Gastroesophageal sphincter (tissue), 3 donors: ENCODE results near the gene RASSF5.

Experiments used
- EP300 ChIP-seq: sonication (generic); formaldehyde crosslinking; IDR thresholded peaks from one replicate; pipeline ENCODE4 v1.6.1; 2017; ENCODE audit warnings: antibody characterized with exemption, mild to moderate bottlenecking
- POLR2AphosphoS5 ChIP-seq: sonication (generic); formaldehyde crosslinking; IDR thresholded peaks from one replicate; pipeline ENCODE4 v1.6.1; 2017; ENCODE audit warnings: antibody characterized with exemption
- TF ChIP-seq, protein P1 (sequence below), 4 experiments: fragments of 200-600 bp in 2 of 4; fragments of 450-650 bp in 2 of 4; sonication (generic) in 1 of 4; IDR thresholded peaks; one replicate each; pipeline ENCODE4 v1.5.1; 2017 to 2019; ENCODE audit warnings: antibody characterized with exemption in 4 of 4, mild to moderate bottlenecking in 2 of 4, moderate library complexity in 2 of 4

- TF ChIP-seq, protein P1, sequence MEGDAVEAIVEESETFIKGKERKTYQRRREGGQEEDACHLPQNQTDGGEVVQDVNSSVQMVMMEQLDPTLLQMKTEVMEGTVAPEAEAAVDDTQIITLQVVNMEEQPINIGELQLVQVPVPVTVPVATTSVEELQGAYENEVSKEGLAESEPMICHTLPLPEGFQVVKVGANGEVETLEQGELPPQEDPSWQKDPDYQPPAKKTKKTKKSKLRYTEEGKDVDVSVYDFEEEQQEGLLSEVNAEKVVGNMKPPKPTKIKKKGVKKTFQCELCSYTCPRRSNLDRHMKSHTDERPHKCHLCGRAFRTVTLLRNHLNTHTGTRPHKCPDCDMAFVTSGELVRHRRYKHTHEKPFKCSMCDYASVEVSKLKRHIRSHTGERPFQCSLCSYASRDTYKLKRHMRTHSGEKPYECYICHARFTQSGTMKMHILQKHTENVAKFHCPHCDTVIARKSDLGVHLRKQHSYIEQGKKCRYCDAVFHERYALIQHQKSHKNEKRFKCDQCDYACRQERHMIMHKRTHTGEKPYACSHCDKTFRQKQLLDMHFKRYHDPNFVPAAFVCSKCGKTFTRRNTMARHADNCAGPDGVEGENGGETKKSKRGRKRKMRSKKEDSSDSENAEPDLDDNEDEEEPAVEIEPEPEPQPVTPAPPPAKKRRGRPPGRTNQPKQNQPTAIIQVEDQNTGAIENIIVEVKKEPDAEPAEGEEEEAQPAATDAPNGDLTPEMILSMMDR (IDR thresholded peaks at IDR 0.05) = no peak
- TF ChIP-seq POLR2AphosphoS5 (no peak), EP300 (no peak)
Measured at GRCh38 chr1:206506405-206507283, 687 bp upstream of the RASSF5 start.
